HG03045 (cell line): ENCODE measurements around the gene GNAO1.

Experiments
- ATAC-seq: cut with Tn5 transposase; IDR thresholded peaks from one replicate; pipeline ENCODE4 v1.9.1; 2021; ENCODE audit warnings: mild to moderate bottlenecking, moderate library complexity; ENCODE audit not compliant: unreplicated experiment

The GNAO1 gene

DNA sequence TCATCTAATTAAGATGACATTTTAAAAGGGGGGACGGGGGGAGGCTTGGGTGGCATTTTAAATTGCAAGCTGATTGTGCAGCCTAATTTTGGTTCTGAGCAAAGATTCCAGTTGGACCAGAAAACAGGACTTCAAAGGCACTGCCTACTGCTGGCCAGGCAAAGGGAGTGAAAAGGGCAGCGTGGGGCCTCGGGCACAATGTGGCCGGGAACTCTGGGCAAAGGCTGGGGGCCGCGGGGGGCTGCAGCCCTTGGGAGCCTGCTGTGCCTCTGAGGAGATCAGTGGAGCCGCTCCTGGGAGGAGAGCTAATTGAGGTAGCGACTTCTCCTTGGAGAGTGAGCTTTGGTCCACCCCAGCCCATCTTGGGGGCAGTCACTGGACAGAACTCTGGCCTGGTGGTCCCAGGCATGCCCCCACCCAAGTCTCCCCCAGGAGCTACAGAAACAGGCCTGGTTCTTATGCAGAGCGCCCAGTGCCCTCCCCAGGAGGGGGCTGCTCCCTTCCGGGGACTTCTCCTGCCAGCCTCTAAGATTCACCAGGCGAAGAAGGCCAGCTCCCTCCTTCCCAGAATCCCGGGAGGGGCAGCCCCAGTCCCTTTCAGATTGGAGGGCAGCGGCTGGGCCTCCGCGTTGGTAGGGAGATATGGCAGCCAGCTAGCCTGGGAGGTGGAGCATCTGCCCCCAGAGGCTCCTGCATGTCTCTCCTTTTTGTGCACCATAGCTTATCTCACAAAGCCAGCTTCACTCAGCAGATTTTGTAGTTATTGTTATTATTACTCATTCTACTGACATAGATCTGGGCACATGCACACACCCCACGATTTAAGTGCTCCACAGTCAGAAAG is 115.6 kb downstream of the GNAO1 start:
- no peak for ATAC-seq

DNA sequence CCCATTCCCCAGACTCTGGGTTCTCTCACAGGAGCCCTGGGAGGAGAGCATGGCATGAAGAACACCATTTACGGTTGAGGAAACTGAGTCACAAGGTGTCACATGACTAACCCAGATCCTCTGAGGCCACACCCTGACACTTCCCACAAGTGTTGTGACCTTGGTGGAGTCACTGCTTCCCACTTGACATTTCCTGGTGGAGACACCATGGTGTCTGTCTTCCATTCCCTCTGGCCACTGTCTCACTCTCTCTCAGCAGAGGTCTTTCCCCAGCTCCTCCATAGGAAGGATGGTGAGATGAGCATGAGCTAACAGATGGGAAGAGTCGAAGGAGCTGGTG is 116.2 kb downstream of the GNAO1 start:
- ATAC-seq = no peak

DNA sequence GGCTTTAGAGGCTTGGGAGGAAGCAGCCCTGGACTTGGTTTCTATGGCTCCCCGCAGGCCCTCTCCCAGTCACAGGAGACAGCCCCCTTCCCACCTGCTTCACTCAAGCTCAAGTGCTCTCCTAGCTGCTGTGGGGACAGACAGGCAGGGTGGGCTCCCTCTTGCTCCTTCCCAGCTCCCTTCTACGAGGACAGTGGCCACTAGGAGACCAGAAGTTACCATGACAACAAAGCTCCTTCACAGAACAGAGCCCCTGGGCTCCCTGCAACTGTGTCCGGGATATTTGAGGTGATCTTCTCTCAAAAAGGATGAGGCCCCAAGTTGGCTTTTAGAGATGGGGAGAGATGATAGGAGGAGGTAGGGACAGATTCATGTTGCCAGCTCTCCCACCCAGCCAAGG is 117.7 kb downstream of the GNAO1 start:
- ATAC-seq = no peak

DNA sequence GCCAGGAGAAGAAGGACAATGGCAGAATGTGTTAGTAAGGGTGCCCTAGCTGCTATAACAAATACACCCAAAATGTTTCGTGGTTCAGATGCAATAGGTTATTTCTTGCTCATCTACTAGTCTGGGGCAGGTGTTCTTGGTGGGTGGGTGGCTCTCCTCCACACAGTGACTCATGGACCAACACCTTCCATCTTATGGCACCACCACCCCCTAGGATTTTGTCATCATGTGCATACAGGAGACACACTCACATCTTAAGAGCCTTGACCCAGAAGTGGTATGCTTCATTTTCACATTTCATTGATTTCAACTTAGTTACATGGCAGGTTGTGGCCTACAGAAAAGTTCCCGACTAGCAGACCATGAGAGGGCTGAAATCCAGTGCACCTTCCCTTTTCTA is 119.4 kb downstream of the GNAO1 start:
- ATAC-seq = no peak

DNA sequence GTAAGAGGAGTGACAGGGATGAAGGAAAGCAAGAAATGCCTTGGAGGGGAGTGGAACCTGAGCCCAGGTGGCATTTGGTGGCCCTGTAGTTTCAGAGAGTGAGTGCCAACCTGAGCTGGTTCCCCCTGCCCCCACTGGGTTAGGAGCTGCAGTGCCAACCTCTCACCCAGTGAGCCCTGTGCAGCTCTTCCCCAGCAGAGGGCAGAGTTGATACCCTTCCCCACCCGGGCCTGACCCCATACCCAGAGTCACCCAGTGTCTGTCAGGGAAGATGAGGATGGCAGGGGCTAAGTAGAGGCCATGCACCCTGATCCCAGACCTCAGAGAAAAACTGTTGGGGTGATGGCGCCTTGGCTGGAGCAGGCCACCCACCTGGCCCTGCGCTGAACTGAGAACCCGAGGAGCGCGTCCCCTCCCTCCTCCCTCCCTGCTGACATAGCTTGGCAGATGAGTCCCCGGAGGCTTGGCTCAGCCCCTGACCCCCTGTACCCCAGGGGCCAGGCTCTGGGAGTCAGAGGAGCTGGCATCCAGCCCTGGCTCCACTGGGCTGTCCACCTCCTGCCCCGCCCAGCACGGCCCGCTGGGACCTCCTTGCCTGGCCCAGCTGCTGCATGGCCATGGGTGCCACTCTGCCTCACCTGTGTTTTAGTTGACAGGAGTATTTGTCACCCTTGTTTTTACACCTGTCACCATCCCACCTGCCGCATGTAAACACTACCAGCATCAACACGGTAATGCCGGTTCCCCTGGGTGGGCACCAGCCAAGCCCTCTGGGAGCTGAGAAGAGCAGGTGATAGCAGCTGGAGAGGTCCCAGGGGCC is 120.1 kb downstream of the GNAO1 start:
- no peak for ATAC-seq

DNA sequence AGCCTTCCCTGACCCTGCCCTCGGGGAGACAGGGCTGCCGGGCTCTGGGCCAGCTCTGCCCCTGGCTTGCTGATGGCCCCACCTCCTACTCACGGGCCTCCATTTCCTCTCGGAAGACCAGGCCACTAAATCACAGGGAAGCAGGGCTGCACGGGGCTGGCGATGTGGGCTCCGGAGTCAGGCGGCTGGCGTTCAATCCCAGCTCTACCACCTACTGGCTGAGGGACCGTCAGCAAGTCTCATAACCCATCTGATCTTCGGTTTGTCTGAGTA is 120.7 kb downstream of the GNAO1 start:
- ATAC-seq = no peak

DNA sequence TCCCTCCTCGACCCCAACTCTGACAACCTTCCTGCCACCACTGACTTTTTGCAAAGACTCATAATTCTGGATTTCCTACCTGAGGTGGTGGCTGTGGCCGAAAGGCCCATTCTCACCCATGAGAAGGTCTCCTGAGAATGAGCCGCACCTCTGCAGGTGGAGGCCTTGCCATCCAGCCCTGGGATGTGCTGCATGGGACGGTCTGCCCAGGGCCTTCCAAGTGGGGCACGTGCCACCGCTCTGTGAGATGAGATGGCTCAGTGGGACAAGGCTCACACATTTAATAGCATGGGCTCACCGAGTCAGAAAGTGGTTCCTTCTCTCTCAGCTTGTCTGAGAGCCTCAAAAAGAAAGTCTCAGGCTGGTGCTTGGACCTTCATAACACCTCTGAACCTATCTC is 121.3 kb downstream of the GNAO1 start:
- ATAC-seq = no peak

DNA sequence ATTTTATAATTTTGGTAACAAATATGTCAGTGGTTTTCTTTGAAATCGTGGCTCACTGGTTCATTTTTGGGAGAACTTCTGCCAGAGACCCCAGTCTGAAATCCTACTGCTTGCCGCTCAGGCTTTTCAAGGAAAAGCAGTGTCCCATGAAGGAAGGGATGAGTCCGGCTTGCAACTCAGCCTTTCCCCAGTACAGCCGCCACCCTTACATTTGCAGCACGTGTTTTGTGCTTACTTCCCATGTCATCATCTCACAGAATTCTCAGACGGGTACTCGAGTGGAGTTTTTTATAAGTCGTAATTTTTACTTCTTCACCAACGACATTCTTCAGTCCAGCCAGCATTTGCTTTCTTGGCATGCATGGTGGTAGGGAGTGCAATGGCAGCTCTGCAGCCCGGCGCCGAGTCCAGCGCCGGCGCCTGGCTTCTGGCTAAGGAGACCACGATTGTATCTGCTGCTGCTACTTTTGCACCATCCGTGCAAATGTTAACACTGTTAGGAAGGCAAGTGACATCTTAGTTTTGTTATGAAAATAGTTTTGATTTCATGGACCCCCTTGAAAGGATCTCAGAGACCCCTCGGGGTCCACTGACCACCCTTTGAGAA is 123.1 kb downstream of the GNAO1 start:
- ATAC-seq = no peak

DNA sequence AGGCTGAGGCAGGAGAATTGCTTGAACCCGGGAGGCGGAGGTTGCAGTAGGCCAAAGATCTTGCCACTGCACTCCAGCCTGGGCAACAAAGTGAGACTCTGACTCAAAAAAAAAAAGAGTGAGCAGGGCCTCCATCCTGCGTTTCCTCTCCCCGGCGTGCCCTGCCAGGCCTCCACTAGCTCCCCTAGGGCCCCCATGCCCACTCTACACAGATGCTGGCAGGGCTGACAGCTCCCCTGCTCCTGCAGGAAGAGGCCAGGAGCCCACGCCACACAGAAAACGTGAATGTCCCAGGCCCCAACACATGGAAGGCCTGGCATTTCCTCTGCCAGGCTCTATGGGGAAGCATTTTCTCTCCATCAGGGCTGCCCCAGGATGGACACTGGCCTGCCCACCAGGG is 124.7 kb downstream of the GNAO1 start:
- no peak for ATAC-seq

DNA sequence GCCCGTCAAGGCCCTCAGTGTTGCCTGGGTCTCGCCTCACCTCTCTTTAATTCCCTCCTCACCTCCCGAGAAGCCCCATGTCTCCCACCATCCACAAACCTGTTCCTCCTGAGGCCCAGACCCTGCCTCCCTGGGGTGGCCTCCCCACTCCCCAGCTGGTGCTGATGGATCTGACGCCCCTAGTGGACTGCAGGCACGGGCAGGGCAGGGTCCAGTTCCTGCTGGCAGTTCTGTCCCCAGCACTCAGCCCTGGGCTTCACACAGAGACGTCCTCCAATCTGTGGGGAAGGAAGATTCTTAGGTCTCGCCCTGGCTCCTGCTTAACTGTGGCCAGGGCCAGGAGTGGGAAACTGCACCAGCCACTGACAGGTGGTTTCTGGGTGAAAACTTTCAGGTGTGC is 125.3 kb downstream of the GNAO1 start:
- ATAC-seq = no peak

DNA sequence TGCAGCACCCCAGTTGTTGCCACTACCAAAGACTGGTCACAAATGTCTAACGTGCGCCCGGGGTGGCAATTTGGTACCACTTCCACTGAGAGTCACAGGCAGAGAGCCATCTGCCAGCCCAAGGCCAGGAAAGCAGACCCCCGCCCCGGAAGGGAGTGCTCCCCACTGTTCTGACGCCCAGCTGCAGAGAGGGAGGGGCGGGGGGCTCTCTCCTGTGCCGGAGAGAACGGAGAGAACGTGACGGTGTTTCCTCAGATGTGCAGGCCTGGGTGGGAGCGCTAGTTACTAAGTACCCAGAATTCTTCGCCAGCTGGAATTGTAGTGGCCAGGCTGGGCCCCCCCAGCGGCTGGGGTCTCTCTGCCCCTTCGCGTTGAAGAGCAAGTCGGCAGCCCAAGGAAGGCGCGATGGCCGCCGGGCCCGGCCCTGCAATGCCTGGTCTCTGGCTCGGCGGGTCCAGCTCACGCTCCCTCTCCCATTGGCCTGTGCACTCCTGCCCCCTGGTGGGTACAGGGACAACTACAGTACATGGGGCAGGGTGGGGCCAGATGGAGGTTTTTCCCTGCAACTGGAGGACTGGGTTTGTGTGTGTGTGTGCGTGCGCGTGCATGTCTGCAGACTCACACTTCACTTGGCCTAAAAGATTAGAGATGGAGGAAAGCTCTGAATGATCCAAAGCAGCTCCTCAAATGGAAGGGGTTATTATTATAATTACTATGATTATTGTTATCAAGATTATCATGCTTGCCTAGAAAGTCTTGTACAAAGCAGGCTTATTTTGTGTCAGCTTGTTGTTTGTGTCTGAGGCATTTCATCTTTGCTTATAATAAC is 126.9 kb downstream of the GNAO1 start:
- peak; percentile 84 for ATAC-seq

DNA sequence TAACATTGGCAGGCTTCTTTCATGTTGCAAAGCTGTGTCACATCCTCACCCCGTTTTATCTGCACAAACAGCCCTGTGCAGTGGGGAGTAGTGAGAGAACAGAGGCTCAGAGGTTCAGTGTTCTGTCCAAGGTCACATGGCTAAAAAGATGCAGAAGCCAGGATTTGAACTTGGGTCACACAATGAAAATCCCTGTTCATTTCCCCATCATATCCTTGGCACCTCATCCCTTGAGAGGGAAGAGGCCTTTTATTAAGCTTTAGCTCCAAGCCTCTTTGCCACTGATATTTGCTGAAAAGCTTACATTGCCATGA is 127.5 kb downstream of the GNAO1 start:
- no peak for ATAC-seq

DNA sequence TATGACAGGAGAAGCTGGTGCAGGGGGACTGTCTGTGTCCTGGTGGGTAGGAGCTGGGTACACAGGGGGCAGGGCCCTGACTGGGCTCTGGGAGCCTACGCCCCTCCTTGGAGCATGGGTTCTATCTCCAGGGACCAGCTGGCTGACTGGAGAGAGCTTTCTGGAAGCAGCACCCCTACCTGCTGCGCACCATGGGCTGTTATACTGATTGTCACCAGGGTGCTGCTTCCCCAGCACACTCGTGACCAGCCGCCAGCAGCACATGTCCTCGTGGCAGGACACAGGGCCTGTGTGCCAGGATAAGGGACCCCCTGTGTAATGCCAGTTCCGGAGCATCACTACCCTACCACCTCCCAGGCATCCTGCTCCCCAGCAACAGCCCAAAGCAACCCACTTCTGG is 128.1 kb downstream of the GNAO1 start:
- ATAC-seq = no peak

DNA sequence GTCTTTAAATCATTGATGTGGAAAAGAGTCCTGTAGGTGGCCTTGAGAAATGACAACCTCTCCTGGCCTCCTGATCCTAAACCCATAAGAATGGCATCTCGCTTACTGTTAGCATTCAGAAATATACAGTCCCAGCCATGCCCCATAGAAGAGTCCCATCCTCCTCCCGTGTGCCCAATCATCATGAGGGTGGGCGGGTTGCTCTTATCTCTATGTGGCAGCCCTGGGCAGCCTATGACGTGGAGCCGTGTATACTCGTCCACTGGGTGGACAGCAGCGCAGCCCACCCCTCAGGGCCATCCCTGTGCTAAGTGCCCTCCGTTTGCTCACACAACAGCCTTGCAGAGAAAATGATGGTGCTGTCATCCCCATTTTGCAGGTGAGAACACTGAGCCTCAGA is 128.8 kb downstream of the GNAO1 start:
- ATAC-seq = no peak

DNA sequence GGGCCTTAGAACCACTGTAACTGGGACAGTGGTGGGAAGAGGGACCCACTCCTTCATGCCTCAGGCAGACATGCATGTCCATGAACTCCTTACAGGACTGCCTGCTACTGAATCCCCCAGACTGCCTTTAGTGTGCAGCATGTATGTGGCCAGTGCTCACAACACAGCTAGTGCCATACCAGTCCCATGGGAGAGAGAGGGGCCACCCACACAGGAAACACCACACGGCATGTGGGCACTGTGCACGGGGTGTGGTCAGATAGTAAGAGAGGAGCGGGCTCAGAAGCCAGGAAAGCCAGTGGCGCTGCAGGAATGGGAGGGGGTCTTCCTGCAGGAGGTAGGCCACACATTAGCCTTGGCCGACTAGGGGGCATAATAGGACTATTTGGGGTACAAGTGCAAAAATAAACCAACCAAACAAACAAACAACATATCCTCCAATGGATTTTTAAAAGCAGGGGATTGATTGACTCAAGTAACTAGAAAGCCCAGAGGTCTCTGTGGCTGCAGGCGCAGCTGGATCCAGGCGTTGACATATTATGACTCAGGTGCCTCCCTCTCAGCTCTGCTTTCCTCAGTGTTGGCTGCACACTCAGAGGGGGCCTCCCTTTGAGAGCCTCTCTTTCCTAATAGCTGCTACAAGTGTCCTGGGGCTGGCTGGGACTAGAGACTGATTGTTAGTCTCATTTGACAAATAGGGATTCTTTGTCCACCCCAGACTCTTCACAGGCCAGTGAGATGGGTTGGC is 129.7 kb downstream of the GNAO1 start:
- ATAC-seq = no peak

DNA sequence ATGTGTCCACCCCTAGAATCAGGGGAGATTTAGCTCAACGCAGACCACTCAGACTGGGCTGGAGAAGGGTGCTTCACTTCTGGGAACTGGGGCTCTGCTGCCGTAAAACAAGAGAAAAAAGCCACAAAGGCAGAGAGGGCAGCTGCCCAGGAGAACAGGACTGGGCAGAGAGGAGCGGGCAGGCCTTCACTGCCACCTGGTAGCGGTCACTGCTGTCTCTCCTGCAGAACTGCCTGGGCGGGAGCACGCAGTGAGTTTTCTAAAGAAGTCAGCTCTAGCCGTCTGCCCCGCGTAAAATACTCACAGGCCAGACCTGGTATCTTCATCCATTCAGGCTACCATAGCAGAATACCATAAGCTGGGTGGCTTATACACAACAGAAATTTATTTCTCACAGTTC is 130.3 kb downstream of the GNAO1 start:
- no peak for ATAC-seq

DNA sequence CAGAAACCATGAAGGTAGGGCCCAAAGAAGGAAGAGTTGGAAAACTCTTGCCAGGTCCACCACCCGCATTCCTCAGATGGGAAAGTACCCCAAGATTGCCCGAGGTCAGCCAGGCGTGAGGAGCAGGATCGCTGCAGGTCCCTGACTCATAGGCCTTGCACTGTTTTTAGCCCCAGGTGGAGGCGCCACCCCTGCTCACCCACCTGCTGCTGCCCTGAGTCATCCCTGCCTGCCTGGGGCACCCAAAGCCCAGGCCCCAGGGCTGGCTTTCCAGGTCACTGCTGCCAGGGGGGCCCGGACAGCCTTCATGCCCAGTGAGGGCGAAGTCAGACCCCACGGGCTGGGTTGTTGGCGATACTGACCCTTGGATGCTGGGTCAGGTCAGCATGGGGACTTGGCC is 133.1 kb downstream of the GNAO1 start:
- ATAC-seq = no peak

DNA sequence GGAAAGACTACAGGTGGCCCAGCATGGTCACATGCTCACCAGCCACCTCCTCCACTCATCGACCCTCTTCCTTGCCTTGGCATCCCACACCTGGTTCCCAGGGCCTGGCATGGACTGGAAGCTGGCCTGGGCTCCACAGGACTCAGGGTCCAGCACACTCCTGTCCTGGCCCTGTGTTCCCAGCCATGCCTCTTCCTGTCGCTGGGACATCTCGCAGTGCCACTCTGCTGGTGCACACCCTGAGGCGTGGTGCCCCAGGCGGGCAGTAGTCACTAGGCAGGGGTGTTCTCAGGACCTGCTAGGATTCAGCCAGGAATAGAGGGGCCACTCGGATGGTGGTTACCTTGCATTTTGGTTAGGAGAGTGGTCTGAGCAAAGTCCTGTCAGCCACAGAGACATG is 134.7 kb downstream of the GNAO1 start:
- no peak for ATAC-seq

DNA sequence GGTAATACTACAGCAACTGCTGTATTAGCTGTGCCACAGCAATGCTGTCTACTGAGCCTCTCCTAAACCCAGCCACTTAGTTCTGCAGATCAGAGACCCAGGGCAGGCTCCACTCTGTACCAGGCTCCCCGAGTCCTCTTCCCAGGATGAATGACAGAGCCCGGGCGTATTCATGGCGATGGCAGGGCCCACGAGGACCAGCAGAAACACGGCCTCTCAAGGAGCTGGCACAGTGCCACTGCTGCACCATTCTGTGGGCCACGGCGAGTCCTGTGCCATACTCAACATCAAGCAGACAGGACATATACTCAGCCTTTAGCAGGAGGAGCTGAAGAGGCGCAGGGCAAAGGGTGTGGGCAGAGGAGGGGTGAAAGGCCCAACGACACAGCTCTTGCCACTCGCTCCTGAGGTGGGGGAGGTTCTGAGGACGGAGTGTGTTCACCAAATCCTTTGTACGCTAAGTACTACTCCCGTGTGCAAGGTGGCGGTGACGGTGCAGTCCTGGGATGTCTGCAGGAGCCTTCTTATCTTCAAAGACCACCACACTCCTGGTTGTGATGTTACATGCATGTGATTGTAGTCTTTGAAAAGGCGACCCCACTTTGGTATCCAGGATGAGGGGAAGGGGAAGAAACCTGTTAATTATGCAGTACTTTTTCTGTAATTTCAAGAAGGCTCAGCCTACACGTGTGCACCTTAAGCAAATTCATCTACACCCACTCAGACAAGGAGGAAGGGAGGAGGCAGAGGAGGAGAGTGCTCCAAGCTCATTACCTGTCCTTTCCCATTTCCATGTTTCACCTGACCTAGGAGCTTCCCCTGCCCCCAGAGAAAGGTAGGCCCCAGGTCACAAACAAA is 136.0 kb downstream of the GNAO1 start:
- ATAC-seq = no peak

DNA sequence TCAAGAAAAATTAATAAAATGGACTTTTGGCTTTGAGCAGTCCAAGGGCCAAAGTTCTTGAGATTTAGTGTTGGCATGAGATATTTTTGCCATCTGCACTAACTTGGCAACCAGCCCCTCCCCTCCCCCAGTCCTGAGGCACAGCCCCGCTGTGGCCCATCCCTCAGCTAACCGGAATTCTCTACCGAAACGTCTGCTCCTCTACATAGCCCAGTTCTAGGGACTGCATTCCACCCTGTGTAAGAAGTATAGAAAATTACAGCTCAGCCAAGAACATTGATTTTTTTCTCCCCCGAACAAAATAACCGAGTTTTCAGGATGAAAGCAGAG is 136.6 kb downstream of the GNAO1 start:
- ATAC-seq = no peak
